Activated CD8-positive, alpha-beta T cell treated with anti-CD3 and anti-CD28 coated beads, Interleukin-2, amount 10 ng/mL, durations not matched to agents 7 days and 5 days (primary cell): ENCODE data around the gene SCGB1C1. TPM values are rescaled to one million over a fixed set of nuclear protein-coding genes. Genes with fewer than 3 reads are reported as not detected.

Experiments used
- ATAC-seq: fragments of 150-1000 bp; cut with Tn5 transposase; one replicate; pipeline ENCODE4 v1.10.0; 2021; ENCODE audit warnings: moderate library complexity
- CTCF ChIA-PET: fragments of 350-600 bp; sonication (Branson Sonifier 250); formaldehyde crosslinking; loops from one replicate; lab custom pipeline; 2021; ENCODE audit warnings: antibody characterized with exemption; lab: Charles Lee
- POLR2A ChIA-PET: fragments of 350-600 bp; sonication (Branson Sonifier 250); formaldehyde crosslinking; loops from one replicate; lab custom pipeline; 2021; ENCODE audit warnings: antibody characterized with exemption; lab: Charles Lee
- DNase-seq: peaks from one replicate; pipeline ENCODE4 v3.0.0-alpha.2; 2020
- H3K27ac Mint-ChIP-seq: one replicate; pipeline ENCODE4 v1.8.0; 2021; ENCODE audit warnings: mild to moderate bottlenecking, mixed read lengths
- H3K27me3 Mint-ChIP-seq: one replicate; pipeline ENCODE4 v1.8.0; 2021; ENCODE audit warnings: low read depth, mixed read lengths
- H3K36me3 Mint-ChIP-seq: one replicate; pipeline ENCODE4 v1.8.0; 2021; ENCODE audit warnings: low read depth, mixed read lengths
- H3K4me1 Mint-ChIP-seq: one replicate; pipeline ENCODE4 v1.8.0; 2021; ENCODE audit warnings: low read depth, mixed read lengths
- H3K4me3 Mint-ChIP-seq: one replicate; pipeline ENCODE4 v1.8.0; 2021; ENCODE audit warnings: mild to moderate bottlenecking, mixed read lengths
- H3K9me3 Mint-ChIP-seq: one replicate; pipeline ENCODE4 v1.8.0; 2022; ENCODE audit warnings: mixed read lengths; ENCODE audit not compliant: insufficient read depth
- total RNA-seq, 2 experiments: library from RNA; stranded (reverse); gene quantifications; one replicate each; pipeline ENCODE4 v1.2.3, GENCODE V29; 2021

Gene SCGB1C1
- total RNA-seq, 2 experiments from 2014 or later = not detected

DNA sequence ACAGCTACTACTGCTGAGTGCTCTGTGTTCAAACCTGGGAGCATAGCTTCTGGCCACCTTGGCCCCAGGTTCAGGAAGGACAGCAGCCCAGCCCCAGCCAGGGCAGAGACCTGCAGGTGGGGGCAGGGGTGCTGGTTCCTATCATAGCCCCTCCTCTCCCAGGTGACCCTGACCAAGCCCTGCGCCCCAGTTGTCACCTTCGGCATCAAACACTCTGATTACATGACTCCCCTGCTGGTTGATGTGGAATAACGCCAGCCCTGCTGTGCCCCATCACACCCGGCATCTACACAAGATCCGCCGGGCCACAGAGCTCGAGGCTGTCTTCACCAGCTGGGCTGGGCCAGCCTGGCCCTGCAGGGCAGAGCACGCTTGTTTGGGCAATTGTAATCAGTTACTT, 6.9 kb downstream of the SCGB1C1 start:
- H3K27ac Mint-ChIP-seq = no peak overlapping the region
- CTCF ChIA-PET = interaction anchor here (0.9 kb wide), 1 partner anchor 51 kb away, joined by 3 read pairs; no protein-coding TSS in a partner anchor
- H3K4me3 Mint-ChIP-seq = no peak overlapping the region
- POLR2A ChIA-PET = no interaction called here
- ATAC-seq (no peak), DNase-seq (peak; percentile 22)
- H3K9me3 Mint-ChIP-seq = no peaks in the 10 kb centered on the region
- peaks cover 37% of the 10 kb centered on the region for H3K4me1 Mint-ChIP-seq
- peaks cover 15% of the 10 kb centered on the region for H3K36me3 Mint-ChIP-seq
- H3K27me3 Mint-ChIP-seq = no peaks in the 10 kb centered on the region

DNA sequence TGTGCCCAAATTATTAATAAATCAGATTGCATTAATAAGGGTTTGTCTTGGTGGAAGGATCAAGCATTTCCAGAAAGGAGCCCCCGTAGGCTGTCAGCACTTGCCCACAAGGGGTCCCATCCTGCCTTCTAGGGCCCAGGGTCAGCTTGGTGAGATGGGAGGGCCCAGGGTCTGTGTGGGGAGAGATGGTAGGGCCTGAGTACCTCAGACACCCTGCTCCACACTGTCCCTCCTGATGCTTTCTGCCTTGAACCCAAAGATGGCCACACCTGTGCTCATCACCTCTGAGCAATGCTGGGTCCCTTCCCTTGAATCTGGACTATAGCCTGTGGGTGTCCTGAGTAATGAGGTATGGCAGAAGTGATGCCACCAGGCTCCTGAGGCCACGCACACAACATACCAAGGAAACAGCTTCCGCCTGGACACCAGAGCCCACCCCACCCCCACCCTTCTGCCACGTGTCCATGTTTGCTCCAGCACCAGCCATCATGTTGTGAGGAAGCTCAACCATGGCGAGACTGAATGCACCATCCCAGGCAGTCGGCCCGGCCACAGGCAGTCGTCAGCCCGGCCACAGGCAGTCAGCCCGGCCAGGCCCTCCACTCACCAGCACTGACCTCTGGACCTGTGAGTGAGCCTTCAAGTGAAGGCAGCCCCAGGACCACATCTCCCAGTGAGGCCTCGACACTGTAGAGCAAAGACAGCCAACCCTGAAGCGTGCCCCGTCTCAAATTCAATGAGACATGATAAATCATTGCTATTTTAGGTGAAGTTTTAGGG, 7.5 kb downstream of the SCGB1C1 start:
- peaks cover 44% of the 10 kb centered on the region for H3K4me1 Mint-ChIP-seq
- H3K4me3 Mint-ChIP-seq = no peak overlapping the region
- H3K9me3 Mint-ChIP-seq = no peaks in the 10 kb centered on the region
- no peaks in the 10 kb centered on the region for H3K27me3 Mint-ChIP-seq
- H3K27ac Mint-ChIP-seq = no peak overlapping the region
- ATAC-seq (no peak), DNase-seq (peak; percentile 17)
- H3K36me3 Mint-ChIP-seq = peaks cover 20% of the 10 kb centered on the region
- ChIA-PET POLR2A (no interaction called here), CTCF (interaction anchor here (0.9 kb wide), 1 partner anchor 51 kb away, joined by 3 read pairs; no protein-coding TSS in a partner anchor)

DNA sequence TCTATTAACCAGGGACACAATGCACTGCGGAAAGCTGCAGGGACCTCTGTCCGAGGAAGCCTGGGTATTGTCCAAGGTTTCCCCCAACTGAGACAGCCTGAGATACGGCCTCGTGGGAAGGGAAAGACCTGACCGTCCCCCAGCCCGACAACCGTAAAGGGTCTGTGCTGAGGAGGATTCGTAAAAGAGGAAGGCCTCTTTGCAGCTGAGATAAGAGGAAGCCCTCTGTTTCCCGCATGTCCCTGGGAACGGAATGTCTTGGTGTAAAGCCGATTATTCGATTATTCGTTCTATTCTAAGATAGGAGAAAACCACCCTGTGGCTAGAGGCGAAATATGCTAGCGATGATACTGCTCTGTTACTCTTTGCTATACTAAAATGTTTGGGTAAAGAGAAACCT, 9.1 kb downstream of the SCGB1C1 start:
- ChIA-PET POLR2A (no interaction called here), CTCF (no interaction called here)
- ATAC-seq = no peak
- H3K36me3 Mint-ChIP-seq = peaks cover 29% of the 10 kb centered on the region
- peaks cover 56% of the 10 kb centered on the region for H3K4me1 Mint-ChIP-seq
- H3K27me3 Mint-ChIP-seq = no peaks in the 10 kb centered on the region
- peak; percentile 21 for DNase-seq
- H3K4me3 Mint-ChIP-seq = peak overlapping the region; percentile 26
- no peaks in the 10 kb centered on the region for H3K9me3 Mint-ChIP-seq
- H3K27ac Mint-ChIP-seq = peak overlapping the region; percentile 77

DNA sequence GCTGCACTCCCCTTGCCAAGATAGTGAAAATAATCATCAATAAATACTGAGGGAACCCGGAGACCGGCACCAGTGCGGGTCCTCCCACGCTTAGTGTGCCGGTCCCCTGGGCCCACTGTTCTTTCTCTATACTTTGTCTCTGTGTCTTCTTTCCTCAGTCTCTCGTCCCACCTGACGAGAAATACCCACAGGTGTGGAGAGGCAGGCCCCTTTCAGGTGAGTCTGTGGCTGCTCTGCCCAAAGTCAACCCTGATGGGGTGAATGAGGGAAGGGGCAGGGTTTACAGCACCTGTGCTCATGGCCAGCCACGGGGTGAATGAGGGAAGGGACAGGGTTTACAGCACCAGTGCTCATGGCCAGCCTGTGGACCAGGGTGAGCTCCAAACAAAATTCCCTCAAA, 9.6 kb downstream of the SCGB1C1 start:
- CTCF ChIA-PET = interaction anchor here (0.9 kb wide), 1 partner anchor 48 kb away, joined by 3 read pairs; no protein-coding TSS in a partner anchor

DNA sequence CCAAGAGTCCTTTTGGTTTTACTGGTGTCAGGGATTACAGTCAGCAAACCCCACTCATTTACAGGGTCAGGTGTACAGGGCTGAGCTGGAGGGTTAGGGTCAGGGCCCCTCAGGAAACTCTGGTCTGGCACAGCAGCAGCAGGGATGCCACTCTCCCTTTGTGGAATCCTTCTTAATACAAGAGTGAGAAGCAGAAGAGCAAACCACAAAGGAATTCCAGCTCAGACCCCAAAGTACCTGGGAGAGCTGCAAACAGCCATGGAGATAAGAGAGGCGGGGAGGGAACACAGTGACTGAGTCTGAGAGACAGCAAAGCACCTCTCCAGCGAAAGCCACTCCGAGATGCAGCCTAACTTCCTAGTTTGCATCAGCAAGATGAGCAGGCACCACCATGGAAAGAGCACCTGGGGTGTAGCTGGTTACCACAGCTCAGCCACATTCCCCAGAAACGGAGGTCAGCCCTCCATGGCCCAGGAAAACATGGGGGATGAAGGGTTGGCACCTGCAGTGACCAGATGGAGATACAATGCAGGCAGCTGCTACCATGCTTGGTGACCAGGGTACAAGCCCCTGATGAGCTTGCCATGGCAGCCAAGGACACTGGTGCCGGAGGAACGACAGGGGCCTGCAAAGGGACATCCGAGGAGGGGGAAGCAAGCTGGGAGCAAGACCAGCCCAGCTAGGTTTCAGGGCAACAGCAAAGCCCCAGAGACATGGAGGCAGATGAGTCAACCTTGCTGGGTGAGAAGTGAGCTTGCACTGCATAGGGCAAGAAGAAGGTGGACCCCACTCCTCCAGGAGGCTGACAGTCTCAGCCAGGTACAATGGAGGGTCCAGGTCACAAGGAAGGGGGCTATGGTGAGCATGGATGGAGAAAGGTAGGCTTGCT, 10.4 kb downstream of the SCGB1C1 start:
- ChIA-PET POLR2A (interaction anchor here (0.6 kb wide), 2 partner anchors 165 to 374 kb away, joined by 3 read pairs; no protein-coding TSS in a partner anchor), CTCF (interaction anchor here (0.9 kb wide), 1 partner anchor 47 kb away, joined by 3 read pairs; no protein-coding TSS in a partner anchor)
- Mint-ChIP-seq H3K36me3 (peaks cover 36% of the 10 kb centered on the region), H3K9me3 (no peaks in the 10 kb centered on the region), H3K4me1 (peaks cover 56% of the 10 kb centered on the region), H3K4me3 (no peak overlapping the region), H3K27ac (peak overlapping the region; percentile 77), H3K27me3 (no peaks in the 10 kb centered on the region)
- ATAC-seq (no peak), DNase-seq (no peak)

More for the DNA sequence above, 9.6 kb downstream of the SCGB1C1 start:
- H3K4me1 Mint-ChIP-seq = peaks cover 56% of the 10 kb centered on the region
- peak overlapping the region; percentile 26 for H3K4me3 Mint-ChIP-seq
- DNase-seq = peak; percentile 19
- ATAC-seq = no peak
- H3K27ac Mint-ChIP-seq = peak overlapping the region; percentile 77
- no peaks in the 10 kb centered on the region for H3K27me3 Mint-ChIP-seq
- peaks cover 30% of the 10 kb centered on the region for H3K36me3 Mint-ChIP-seq
- POLR2A ChIA-PET = no interaction called here
- H3K9me3 Mint-ChIP-seq = no peaks in the 10 kb centered on the region

DNA sequence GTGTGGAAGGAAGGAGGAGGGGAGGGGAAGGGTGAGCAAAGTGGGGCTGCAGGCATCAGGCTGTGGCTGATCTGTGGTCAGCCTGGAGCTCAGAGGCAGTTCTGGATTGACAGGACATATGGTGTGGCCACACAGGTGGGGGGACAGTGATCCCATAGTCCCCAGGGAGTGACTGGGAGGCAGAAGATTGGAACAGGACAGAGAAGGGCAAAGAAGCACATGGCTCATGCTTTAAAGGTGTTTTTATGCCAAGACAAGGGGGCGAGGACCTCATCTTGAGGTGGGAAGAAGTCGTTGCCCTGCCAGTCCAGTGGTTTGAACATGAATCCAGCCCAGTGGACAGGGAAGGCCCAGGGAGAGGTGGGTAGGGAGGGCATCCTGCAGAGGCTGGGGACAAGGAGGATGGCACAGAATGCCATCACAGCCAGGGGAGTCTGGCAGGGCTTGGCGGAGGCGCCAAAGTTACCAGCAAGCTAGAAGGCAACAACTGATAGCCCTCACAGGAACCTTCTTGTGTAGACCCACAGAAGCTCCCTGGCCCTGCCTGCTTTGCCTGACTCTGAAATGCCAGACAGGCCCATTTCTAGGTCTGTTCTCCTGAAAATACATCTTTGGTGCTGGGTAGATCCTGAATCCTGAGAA, 11.2 kb downstream of the SCGB1C1 start:
- H3K36me3 Mint-ChIP-seq = peaks cover 36% of the 10 kb centered on the region
- DNase-seq (peak; percentile 19), ATAC-seq (no peak)
- POLR2A ChIA-PET = interaction anchor here (0.6 to 0.8 kb wide), 2 partner anchors 31 to 164 kb away, joined by 3 to 4 read pairs; no protein-coding TSS in a partner anchor
- H3K9me3 Mint-ChIP-seq = no peaks in the 10 kb centered on the region
- peak overlapping the region; percentile 74 for H3K27ac Mint-ChIP-seq
- CTCF ChIA-PET = no interaction called here
- H3K4me1 Mint-ChIP-seq = peaks cover 57% of the 10 kb centered on the region
- no peak overlapping the region for H3K4me3 Mint-ChIP-seq
- H3K27me3 Mint-ChIP-seq = no peaks in the 10 kb centered on the region

DNA sequence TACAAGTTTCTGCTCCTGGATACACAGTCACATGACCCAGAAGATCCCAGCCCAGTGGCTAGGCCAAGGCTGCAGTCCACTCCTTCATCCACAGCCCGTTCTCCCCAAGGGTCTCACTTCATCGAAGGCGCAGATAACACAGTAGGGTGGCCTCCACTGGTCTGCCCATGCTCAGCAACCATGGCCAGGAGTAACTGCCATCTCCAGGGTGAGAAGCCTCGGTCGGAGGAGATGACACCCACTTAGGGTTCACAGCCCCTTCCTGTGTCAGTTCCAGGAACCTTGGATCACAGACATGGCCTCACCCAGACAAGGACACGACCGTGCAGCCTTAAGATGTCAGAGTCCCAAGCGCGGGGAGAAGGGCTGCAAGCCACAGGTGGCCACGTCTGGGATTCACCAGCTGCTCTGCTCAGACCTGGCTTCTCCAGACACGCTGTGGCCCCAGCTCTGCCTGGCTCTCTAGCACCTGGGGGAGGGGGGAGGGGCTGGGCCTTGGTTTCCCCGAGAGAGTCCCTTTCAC, 11.8 kb downstream of the SCGB1C1 start:
- POLR2A ChIA-PET = interaction anchor here (0.8 kb wide), 1 partner anchor 30 kb away, joined by 4 read pairs; no protein-coding TSS in a partner anchor
- H3K4me3 Mint-ChIP-seq = no peak overlapping the region
- peaks cover 39% of the 10 kb centered on the region for H3K36me3 Mint-ChIP-seq
- DNase-seq (no peak), ATAC-seq (no peak)
- H3K4me1 Mint-ChIP-seq = peaks cover 60% of the 10 kb centered on the region
- H3K9me3 Mint-ChIP-seq = no peaks in the 10 kb centered on the region
- no peaks in the 10 kb centered on the region for H3K27me3 Mint-ChIP-seq
- H3K27ac Mint-ChIP-seq = peak overlapping the region; percentile 30
- CTCF ChIA-PET = no interaction called here

DNA sequence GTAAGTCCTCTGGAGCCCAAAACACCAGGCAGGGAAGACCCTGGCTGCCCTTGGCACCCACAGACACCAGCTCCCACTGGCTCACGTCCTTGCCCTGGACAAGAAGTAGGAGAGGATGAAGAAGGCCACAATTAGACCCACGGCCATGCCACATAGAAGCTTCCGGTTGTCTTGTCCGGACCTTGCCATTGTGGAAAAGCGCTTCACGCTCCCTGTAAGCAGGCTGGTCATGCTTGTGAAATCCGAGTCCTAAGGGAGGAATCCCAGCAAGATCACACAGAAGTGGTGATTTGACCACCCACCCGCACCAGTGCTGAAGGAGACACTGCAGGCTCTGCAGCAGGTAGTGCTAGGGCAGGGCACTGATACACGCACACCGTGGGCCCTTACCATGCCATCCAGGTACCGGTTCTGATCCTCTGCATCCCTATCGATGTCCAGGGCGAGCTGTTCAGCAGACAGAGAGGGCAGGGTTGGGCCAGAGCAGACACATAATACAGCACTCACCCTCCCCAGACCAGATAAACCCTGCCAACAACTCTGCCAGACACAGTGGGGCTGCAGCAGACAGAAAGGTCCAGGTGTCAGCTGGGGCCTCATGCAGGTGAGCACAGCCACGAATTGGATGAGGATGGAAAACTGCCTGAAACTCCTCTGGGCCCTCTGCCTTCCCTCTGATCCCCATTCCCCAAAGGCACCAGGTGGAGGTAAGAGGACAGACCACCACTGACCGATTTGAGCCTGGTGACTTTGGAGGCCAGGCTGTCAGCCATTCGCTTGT, 12.5 kb downstream of the SCGB1C1 start:
- H3K27ac Mint-ChIP-seq = peak overlapping the region; percentile 96
- peaks cover 68% of the 10 kb centered on the region for H3K4me1 Mint-ChIP-seq
- H3K4me3 Mint-ChIP-seq = peak overlapping the region; percentile 94
- CTCF ChIA-PET = no interaction called here
- POLR2A ChIA-PET = interaction anchor here (0.6 to 2.2 kb wide), 3 partner anchors 62 to 108 kb away, joined by 3 to 10 read pairs (median 5); partner anchors contain the start of gene NLRP6
- DNase-seq (no peak), ATAC-seq (no peak)
- H3K36me3 Mint-ChIP-seq = peaks cover 46% of the 10 kb centered on the region
- no peaks in the 10 kb centered on the region for H3K9me3 Mint-ChIP-seq
- H3K27me3 Mint-ChIP-seq = no peaks in the 10 kb centered on the region

DNA sequence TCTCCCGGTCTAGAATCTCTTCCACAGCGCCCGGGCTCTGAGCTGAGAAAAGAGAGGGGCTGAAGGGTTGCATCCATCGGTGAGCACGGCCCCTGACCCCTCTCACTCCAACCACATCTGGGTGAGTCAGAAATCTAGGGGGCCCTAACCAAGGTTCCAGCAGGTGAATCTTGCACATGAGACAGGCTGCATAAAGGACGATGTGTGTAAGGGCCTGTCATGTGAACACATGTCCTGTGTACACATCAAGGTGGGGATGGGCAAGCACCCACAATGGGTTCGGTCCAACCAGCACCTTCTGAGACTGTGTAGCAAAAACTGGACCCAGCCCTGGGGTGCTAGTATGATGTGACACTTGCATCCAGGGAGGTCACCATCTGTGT, 13.1 kb downstream of the SCGB1C1 start:
- DNase-seq = peak; percentile 27
- peaks cover 50% of the 10 kb centered on the region for H3K36me3 Mint-ChIP-seq
- peak overlapping the region; percentile 96 for H3K27ac Mint-ChIP-seq
- no peaks in the 10 kb centered on the region for H3K27me3 Mint-ChIP-seq
- peaks cover 72% of the 10 kb centered on the region for H3K4me1 Mint-ChIP-seq
- ATAC-seq = no peak
- CTCF ChIA-PET = interaction anchor here (1.3 to 2.0 kb wide), 3 partner anchors 31 to 149 kb away, joined by 4 to 13 read pairs (median 7); partner anchors contain the start of gene PSMD13
- peak overlapping the region; percentile 94 for H3K4me3 Mint-ChIP-seq
- H3K9me3 Mint-ChIP-seq = no peaks in the 10 kb centered on the region
- POLR2A ChIA-PET = interaction anchor here (0.6 to 2.9 kb wide), 5 partner anchors 31 to 107 kb away, joined by 3 to 16 read pairs (median 8); partner anchors contain the start of genes NLRP6, PSMD13 and SIRT3

DNA sequence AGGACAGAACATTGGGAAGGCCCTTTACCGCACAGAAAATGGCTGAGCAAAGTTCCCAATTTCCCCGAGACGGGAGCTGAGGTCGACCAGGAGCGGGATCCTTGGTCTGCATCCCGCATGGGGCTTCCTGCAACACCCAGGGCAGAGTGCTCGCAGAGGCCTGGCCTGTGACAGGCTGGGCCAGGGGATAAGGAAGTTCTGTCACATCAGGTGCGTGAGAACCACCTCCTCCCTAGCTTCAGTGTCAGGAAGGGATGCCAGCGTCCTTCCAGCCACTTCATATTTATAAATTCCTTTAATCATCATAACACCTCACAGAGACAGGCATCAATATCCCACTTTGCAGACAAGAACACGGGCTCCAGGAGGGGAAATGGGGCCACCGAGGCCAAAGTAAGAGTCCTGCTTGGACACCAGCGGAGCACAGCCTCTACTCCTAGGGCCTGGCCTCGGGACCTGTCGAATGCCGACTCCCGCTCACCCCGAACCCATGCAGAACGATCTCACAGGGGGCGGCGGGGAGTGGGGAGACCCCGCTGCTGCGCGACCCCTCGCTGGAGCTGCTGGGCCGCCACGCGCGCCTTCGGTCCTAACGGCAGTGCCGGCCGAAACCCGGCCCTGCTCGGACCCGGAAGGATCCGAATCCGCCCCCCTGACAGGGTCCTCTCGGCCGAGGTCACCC, 13.8 kb downstream of the SCGB1C1 start:
- Mint-ChIP-seq H3K36me3 (peaks cover 56% of the 10 kb centered on the region), H3K9me3 (no peaks in the 10 kb centered on the region)
- POLR2A ChIA-PET = interaction anchor here (0.6 to 2.9 kb wide), 22 partner anchors 9 to 612 kb away, joined by 3 to 16 read pairs (median 4); partner anchors contain the start of genes NLRP6, PNPLA2, PSMD13 and SIRT3

More for the DNA sequence above, 13.8 kb downstream of the SCGB1C1 start:
- Mint-ChIP-seq H3K27me3 (no peaks in the 10 kb centered on the region), H3K4me3 (peak overlapping the region; percentile 94), H3K4me1 (peaks cover 69% of the 10 kb centered on the region), H3K27ac (peak overlapping the region; percentile 99)
- DNase-seq (peak; percentile 41), ATAC-seq (no peak)
- CTCF ChIA-PET = interaction anchor here (0.5 to 2.1 kb wide), 15 partner anchors 12 to 312 kb away, joined by 3 to 13 read pairs (median 4); partner anchors contain the start of genes PSMD13 and PTDSS2
